Measurements from ENCODE around the gene TNNI3. TPM values are rescaled to one million over a fixed set of nuclear protein-coding genes. Genes with fewer than 3 reads are reported as not detected.

Gene TNNI3
- total and polyA plus RNA-seq, 9 of the 15 experiments (the other 6 are each of a cell fraction or from before 2014, with no cell fraction given): 4.7 to 158 (median 42.0) TPM

DNA sequence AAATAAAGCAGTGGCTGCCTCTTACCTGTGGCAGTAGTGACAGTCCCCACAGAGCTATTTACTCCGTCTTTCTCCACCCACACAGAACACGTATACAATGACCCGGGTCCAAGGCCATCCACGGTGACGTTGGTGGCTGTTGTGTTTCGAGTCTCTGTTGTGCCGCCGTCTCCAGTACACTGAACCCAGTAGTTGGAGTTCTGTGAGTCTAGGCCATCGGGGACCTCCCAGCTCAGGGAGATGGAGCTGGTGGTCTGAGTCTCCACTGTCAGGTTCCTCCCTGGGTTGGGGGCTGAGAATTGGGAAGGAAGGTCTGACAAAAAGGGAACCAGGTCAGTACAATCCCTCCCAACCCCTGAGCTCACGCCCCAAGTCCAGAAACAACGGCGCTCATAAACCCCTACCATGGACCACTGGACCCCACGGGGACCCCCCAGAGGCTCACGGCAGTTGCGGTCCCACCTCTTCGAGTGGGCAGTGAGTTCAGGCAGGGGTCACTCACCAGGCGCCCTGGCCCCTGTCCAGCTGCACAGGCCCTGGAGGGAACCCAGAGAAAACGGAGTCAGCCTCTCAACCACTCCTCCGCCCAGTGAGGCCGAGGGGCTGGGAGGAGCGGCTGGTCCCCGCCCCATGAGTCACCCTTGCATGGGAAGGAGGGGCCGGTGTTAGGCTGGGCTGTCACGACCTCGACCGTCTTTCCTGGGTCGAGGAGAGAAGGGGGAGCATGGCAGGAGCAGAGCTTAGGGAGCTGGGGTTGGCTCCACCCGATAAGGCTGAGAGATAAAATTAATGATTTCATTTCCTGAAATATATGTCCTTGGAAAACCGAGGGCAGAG, 49.4 kb upstream of the TNNI3 start (continued):
- TF ChIP-seq CCNT2 (IDR thresholded peaks at IDR 0.05; ENCODE audit: borderline replicate concordance, extremely low read depth, insufficient read length, low read depth, low read length) (peak; percentile 49), SUPT5H (IDR thresholded peaks at IDR 0.05) (peak; percentile 90), ZBED1 (IDR thresholded peaks at IDR 0.05) (0 out of 2 replicates have a peak, but pooled peaks have one; percentile 29), PHF8 (IDR thresholded peaks at IDR 0.05; ENCODE audit: borderline replicate concordance, low read length) (peak; percentile 69; the same call in 1 of the 2 replicates), TAF9B (IDR thresholded peaks at IDR 0.05; ENCODE audit: partially characterized antibody) (peak; percentile 76), NBN (IDR thresholded peaks at IDR 0.05; ENCODE audit: low read depth) (peak; percentile 55; the same call in 1 of the 2 replicates), ZNF592 (IDR thresholded peaks at IDR 0.05) (peak; percentile 78; the same call in 1 of the 2 replicates), FOS (IDR thresholded peaks at IDR 0.05; ENCODE audit: extremely low read depth, insufficient read length) (peak; percentile 35), NCOR1 (IDR thresholded peaks at IDR 0.05) (peak; percentile 40; the same call in 1 of the 2 replicates), ZNF12 (CRISPR knock-in tag; IDR thresholded peaks at IDR 0.05) (peak; percentile 85; the same call in 1 of the 2 replicates), ZNF175 (CRISPR knock-in tag; IDR thresholded peaks at IDR 0.05; ENCODE audit: low read depth) (peak; percentile 72), RAD21 (CRISPR knock-in tag; conservative IDR thresholded peaks at IDR 0.05 in 1 of 2, IDR thresholded peaks at IDR 0.05 in 1 of 2) (peak in 1 of 2 experiments; percentile 12; a peak in 1 of 4 replicates), ZNF830 (CRISPR knock-in tag; IDR thresholded peaks at IDR 0.05) (no peak), ZNF232 (CRISPR knock-in tag; IDR thresholded peaks at IDR 0.05) (no peak), ZNF217 (CRISPR knock-in tag; IDR thresholded peaks at IDR 0.05) (no peak), L3MBTL2 (IDR thresholded peaks at IDR 0.05) (peak; percentile 82), HDAC2 (IDR thresholded peaks at IDR 0.05) (peak; percentile 71; the same call in 1 of the 2 replicates), YY1 (IDR thresholded peaks at IDR 0.05; ENCODE audit: borderline replicate concordance in 1 of 3, control insufficient read depth in 1 of 3, extremely low read depth in 1 of 3, insufficient read depth in 3 of 3, insufficient read length in 1 of 3, insufficient replicate concordance in 2 of 3, low read depth in 1 of 3, low read length in 2 of 3) (peak in 1 of 3 experiments; percentile 12)
- TF ChIP-seq, protein P1, sequence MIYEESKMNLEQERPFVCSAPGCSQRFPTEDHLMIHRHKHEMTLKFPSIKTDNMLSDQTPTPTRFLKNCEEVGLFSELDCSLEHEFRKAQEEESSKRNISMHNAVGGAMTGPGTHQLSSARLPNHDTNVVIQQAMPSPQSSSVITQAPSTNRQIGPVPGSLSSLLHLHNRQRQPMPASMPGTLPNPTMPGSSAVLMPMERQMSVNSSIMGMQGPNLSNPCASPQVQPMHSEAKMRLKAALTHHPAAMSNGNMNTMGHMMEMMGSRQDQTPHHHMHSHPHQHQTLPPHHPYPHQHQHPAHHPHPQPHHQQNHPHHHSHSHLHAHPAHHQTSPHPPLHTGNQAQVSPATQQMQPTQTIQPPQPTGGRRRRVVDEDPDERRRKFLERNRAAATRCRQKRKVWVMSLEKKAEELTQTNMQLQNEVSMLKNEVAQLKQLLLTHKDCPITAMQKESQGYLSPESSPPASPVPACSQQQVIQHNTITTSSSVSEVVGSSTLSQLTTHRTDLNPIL (CRISPR knock-in tag; IDR thresholded peaks at IDR 0.05): no peak
- TF ChIP-seq, protein P2, sequence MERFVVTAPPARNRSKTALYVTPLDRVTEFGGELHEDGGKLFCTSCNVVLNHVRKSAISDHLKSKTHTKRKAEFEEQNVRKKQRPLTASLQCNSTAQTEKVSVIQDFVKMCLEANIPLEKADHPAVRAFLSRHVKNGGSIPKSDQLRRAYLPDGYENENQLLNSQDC (CRISPR knock-in tag; IDR thresholded peaks at IDR 0.05): no peak
